Activated CD8-positive, alpha-beta memory T cell treated with anti-CD3 and anti-CD28 coated beads, Interleukin-2, amount 50 U/mL, for 4 hours (primary cell): ENCODE data around the gene FHOD3.

Experiments used
- DNase-seq: peaks from one replicate; pipeline ENCODE4 v3.0.0-alpha.2; 2020

Gene FHOD3

DNA sequence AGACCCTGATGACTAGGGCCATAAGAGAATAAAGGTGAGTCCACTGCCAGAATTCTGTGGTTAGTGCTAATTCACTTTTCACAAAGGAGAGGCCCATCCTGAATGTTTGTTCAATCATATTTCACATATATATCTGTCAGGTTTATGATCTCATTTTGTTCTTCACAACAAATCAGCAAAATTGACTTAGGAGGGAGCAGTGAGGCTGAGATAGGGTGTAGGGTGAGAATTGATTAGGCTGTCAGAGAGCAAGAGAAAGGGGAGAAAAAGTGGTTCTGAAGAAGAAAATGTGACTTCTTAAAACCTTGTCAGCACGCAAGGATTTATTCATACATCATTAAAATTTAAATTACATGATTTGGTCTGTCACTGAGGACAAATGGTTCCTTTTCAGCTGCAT is 117.7 kb downstream of the FHOD3 start:
- DNase-seq, result no peak

DNA sequence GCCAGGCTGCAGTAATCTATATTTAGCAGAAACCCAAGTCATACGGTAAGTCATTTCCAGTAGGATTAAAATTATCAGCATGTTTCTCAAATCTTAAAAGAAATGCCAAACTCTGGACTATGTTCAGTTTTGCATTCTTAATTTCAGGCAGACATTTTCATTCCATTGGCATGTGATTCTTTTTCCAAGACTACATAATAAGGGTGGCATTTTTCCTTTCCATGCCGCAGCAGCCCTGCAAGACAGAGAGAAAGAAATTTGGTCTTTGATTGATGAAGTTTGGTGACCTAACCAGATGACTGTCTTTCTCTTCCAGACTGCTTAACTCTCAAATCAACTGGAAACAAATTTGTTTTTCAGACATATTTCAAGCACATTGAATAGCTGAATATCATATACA is 118.1 kb downstream of the FHOD3 start:
- DNase-seq, result no peak

DNA sequence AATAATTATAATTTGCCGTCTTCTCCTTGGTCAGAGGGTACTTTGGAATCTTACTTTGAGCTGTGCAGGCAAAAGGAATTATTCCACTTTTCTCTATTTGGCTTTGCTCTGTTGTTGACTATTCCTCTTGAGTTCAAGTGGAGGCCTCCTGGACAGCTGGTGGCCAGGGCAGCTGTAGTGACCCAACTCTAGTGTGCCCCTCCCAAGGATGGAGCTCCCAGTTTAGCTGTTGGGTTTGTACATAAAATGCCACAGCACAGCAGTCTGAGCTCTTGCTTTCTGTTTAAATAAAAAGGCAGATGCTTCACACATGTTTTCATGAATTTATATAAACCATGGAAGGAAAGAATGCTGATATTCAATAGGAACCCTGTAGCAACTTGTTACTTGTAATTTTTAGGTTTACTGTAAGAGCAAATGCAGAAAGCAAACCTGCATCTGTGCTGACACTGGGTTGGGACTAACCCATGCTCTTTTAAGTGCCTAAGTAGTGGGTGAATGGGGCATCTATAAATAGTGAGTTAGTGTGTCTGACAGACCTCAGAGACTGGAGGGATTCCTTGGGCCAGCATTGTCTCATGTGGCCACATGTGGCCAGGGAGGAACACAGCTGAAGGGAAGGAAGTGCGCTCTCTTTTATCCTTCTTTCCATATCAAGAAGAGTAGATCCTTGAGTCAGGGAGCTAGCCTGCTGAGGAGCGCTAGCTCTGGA is 121.8 kb downstream of the FHOD3 start:
- no peak for DNase-seq

DNA sequence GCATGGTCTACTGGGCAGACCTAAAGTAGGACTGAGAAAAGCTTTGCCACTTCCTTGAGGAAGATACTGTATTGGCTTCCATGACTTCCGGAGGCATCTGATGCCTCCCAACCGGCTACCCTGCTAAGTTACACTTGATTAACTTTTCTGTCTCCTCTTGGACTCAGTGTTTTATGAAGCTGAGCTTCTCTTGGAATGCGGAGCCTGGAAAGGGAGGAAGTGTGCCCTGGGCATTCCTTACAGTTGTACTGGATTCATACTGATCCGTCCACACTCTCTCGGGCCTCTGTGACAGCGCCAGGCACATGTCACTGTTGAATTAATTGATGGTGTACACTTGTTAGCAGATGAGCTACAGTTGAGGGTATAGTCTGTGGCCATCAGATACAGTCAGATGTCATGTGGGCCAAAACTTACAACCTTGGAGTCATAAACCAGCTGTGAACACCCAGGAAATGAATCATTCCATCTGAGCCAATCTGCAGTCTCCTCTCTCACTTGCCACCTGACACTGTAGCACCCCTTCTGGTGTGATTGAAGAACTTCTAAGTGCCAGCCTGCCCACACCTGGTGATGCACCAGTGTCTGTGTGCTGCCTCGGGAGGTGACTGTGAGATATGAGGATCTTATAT is 122.5 kb downstream of the FHOD3 start:
- DNase-seq, result no peak

DNA sequence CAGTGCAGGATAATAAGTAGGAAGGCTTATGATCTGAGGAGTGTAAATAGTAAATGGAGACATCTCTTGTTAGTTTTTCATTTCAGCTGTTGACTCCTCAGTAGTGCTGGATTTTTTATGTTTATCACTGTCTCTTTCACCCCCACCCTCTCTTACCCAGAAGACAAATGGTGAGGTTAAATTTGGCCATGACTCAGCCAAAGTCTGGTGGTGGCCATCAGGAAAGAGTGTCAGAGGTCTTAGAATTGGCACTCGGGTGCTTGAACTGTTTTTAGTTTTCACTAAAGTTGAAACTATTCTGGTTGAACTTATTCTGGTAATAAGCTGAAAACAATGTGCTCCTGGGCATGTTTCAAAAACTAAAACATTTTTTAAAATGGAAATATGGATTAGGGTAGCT is 123.3 kb downstream of the FHOD3 start:
- DNase-seq, result no peak

DNA sequence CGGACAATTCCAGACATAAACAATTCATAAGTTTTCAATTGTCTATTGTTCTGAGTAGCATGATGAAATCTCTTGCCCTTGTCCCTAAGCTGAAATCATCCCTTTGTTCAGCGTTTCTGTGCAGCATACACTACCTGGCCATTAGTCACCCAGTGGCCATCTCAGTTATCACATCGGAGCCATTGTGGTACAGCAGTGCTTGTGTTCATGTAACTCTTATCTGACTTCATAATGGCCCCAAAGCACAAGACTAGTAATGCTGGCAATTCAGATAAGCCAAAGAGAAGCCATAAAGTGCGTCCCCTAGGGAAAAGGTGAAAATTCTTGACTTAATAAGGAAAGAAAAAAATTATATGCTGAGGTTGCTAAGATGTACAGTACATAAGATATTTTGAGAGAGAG is 127.2 kb downstream of the FHOD3 start:
- DNase-seq, result no peak

DNA sequence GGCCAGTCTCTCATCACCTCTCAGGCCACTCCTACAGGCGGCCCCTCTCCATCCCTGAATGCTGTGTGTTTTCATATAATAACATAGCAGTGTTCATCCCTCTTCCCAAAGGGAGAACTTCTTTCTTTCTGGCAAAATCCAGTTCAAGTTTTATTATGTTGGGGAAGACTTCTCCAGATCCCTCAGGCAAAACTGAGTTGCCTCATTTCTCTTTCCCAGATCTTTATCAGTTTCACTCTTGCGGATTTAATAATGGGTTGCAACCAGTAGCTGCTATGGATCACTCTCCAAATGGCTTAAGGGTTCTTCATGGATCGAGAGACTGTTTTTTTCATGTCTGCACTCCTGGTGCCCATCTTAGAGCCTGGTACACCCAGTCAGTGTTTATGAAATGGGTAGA is 129.9 kb downstream of the FHOD3 start:
- no peak for DNase-seq

DNA sequence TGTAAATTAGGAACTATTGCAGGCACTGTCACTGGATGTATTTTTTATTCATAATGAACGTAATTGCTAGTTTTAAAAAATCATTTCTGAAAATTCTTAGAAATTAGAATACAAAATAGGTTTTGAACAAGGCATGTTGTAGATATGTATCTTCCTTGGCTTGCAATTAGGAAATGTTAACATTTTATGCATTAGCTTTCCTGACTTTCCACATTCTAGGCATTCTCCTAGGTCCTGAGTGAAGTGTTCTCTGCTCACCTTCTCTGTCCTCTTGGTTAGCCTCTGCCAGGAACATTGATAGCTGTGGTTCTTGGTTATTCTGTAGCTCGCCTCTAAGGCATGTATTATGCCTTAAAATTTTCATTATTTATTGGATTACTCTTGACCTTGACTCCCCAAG is 130.3 kb downstream of the FHOD3 start:
- no peak for DNase-seq

DNA sequence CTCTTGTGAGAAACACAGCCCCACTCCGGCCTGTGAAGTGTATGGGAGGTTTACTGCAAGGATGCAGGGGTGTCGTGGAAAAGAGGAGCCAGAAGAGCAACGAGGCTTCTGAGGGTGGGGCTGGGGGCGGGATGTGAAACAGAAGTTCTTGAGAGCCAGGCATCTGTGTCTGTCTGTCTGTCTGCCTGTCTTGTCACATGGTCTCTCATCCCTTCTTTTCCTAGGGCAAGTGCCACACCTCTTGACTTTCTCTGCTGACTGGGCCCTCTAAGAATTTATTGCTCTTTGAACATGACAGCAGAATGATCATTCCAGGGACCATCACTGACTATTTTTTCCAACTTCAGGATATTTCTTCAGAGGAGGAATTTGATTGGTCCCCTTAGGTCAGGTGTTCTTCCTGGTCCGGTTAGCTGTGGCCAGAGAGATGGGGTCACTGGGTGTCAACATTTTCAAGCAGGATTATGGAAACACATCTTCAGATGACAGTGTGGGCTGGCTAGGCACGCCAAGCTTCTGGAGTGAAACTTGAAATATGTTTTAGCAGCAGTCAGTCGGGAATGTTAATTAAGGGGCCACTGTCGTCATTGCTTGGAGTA is 131.0 kb downstream of the FHOD3 start:
- DNase-seq, result no peak

DNA sequence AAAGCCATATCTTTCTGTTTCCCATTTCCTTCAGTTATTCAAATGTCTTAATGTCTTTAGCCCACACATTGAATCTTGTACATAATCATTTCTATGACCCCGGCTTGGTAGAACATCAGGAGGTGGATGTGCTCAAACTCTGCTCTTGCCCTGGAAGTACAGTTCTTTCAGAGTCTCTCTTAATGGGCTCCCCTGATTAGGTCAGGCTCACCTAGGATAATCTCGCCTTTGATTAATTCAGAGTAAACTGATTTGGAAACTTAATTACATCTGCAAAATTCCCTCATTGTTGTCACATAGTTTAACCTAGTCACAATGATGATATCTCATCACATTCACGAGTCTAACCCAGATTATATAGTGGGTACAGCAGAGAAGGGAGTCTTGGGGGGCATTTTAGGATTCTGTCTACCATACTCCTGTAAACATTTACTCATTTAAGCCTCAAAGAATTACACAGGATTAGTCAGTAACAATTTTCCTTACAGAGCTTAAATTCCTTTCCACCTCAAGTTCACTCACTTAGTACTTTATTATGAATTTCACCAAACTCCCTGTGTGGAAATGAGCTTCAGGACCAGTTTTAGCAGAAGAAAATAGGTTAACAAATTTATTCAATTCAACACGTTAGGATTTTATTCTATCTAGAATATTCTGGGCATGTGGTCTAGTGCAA is 135.5 kb downstream of the FHOD3 start:
- DNase-seq, result no peak

DNA sequence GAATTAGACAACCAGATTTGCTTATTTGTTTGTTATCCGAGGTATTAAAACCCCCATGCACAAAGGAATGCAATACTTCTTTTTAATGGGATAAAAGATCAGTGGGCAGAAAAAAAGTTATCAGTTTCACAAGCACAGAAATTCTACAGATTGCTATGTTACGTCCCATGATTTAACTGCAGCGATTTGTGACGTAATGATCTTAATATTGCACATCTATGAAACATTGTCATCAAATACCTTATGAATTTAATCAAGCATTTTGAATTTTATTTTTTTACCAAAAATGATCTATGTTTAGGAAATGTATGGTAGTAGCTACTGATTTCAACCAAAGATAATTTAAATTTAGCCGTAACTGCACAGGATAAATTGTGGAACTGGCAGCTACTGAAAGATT is 138.9 kb downstream of the FHOD3 start:
- no peak for DNase-seq

DNA sequence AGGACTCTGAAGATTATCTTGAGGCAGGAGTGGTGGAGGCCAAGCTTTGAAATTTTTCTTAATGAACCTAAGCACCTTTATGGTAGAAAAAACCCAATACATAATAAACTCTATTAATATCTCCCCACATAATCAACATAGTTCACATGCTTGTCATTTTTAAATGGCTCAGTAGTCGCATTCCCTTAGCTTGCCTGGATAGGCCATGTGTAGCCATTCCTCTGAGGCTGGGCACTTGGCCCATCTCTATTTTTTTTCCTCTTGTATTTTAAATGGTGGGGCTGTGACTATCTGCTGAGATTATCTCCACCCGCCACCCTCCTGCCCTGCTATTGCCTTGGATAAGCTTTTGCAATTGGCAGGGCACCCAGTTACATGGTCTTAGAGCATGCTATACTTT is 143.1 kb downstream of the FHOD3 start:
- no peak for DNase-seq

DNA sequence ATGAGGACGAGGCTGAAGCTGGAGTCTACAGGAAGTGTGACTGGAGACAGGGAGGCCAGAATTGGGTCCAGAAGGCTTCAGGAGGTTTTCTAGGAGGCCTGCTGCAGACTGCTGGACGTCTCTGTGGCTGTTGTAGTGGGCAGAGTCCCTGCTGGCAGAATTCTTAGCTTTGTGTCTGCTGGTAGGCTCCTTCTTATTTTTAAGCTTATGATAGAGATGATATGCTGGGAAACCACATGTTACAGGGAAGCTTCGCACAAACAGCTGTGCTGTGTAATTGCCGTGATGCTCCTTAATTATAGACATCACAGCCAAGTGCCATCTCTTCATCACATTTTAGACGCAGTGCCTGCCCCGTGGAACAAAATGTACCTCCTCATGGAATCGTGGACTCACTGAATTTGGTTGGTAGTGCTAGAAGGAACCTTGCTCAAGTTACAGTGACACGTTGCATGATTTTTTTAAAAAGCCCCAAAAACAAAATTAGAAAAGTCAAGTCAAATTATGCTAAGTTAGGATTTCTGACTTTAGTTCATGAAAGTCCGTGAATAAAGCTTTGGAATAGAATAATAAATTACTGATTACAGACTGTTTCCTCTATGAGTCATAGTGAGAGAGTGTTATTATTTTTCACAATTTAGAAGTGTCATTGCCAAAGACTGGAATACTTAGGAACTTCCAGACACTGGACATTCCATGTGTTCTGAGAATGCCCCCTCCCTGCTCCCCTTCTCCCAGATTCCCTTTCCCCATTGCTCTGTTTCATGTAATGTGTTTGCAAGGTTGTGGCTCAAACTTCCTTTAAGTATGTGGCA is 144.1 kb downstream of the FHOD3 start:
- no peak for DNase-seq

DNA sequence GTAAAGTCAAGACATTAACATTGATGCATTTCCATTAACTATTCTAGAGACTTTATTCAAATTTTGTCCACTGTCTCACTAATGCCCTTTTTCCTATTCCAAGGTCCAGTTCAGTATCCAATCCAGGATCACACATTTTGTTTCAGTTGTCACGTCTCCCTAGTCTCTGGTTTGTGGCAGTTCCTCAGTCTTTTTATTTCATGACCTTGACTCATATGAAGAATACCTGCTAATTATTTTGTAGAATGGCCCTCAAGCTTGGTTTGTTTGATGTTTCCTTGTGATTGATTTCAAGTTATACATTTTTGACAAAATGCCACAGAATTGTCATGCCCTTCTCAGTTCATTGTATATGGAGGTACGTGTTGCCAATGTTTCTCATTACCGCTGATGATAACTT is 145.2 kb downstream of the FHOD3 start:
- no peak for DNase-seq

DNA sequence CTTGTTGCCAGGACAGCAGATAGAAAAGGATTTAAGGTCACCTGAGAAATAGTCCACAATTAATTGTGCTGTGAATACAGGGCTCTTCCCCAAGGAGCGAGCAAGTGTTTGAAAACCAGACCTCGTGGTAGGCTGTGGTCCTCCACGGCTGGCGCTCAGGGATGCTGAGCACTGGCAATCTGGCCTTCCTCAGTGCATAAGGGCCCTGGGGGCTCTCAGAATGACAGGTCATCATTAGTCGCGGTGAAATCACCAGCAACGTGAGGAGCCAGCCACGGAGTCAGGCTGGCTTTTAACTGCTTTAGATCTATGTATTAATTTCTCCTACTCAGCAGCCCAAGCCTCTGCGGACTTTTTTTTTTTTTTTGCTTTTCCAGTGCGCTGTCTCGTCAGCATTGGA is 148.5 kb downstream of the FHOD3 start:
- no peak for DNase-seq

DNA sequence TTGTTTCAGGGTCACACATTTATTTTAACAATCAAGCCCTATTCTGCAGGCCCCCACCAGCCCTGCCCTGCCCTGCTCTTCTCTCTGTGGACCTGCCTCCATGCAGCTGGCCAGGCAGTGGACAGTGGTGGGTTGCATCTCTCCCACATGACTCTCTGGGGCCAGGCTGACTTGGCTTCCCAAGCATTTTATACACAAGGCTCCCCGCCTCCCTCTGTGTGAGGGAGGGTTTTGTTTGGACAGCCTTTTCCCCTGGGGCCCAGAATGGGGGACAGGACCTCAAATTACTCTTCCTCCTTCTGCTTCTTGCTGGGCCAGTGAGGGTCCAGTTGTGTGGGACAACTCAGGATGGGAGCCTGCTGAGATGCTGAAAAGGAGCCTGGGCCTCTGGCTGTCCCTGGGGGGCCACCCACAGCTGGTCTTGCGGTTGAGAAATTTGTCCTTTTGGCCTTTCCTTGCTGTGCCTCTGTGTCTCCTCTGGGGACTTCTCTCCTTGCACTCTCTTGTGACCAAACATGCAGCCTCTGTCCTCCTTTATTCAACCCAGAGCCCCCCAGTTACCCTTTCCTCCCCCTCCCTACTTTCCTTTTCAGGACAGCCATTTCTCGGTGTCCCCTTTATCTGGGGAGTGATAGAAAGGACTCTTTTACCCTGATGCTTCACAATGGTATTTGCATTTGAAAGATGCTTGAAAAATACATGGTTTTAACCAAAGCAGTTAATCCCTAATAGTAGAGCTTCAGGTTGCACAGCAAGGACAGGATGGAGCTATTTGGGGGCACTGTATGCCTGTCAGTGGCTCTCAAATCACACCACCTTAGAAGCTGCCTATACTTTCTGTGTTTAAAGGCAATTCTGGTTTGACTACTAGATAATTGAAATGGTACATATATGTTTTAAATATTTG is 151.1 kb downstream of the FHOD3 start:
- DNase-seq, result no peak

DNA sequence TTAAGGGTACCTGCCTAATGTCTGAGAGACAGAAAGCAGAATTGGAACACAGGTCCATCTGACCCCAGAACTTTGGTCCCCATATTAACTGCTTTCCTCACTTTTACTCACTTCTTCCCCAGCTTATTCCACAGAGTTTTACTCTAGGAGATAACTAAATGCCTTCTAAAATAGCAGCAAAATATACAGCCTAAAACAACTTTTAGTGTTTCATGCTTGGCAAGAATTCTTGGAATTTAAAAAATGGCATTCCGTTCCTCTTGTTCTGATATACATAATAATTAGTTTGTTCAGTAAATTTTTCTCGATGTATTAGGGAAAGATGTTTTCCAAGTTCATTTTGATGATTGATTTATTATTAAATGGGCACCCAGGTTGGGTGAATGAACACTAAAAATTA is 151.9 kb downstream of the FHOD3 start:
- no peak for DNase-seq

DNA sequence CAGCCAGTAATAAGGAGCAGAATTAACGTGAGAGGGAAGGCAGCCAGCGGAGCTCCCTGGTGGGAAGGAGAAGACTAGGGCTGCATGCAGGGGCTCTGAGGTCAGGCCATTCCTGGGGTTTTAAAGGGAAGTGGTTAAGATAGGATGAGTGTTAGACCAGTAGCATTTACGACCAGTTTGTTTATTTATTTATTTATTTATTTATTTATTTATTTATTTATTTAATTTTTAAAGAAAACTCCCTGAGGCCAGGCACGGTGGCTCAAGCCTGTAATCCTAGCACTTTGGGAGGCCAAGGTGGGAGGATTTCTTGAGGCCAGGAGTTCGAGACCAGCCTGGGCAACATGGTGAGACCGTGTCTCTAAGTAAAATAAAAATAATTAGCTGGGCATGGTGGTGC is 152.8 kb downstream of the FHOD3 start:
- DNase-seq, result no peak

DNA sequence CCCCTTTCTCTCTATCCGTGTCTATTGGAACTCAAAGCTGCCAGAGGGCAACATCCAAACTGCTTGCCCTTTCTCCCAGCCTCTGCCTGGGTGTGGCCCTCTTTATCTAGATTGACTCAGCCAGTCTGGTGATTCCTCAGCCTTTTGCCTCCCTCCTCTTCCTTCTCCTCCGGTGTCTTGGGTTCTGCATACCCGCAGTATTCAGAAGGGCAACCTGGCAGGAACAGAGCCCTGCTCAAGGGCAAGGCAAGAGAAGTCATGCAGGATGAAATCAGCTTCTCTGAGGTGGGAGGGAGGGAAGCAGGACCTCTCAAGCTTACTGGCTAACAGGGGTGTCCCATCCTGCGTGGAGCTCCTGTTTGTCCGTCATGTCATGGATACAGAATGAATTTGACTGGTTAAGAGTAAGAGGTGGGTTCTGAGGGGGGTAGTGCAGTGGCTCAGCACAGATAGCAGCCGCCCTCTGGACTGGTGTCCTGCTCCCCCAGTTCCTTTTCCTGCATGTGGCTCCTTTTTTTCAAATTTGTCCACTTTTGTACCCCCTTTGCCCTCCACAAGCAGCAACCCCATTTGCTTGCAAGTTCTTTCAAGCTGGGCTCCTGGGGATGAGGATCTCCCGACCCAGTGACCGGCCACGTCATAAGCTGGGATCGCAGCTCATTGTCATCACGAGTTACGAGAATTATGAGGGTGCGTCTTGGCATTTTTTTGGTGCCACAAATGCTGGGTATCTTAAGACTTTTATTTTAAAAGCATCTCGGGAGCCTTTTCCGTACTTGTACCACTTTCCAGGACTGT is 154.1 kb downstream of the FHOD3 start:
- no peak for DNase-seq

DNA sequence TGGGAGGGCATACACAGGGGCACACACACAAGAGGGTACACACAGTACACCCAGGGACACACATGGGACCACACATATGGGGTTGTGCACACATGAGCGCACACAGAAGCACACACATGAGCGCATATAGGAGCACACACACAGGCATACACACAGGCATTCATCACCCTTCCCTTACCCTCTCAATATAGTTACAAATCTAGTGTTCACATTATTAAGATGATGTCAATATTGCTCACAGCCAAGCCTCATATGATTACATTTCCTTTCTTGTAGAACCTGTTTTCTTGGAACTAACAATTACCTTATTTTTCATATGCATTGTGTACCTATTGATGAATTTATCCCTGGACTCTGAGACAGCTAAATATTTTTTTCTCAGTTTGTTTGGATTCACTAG is 156.7 kb downstream of the FHOD3 start:
- DNase-seq, result no peak

DNA sequence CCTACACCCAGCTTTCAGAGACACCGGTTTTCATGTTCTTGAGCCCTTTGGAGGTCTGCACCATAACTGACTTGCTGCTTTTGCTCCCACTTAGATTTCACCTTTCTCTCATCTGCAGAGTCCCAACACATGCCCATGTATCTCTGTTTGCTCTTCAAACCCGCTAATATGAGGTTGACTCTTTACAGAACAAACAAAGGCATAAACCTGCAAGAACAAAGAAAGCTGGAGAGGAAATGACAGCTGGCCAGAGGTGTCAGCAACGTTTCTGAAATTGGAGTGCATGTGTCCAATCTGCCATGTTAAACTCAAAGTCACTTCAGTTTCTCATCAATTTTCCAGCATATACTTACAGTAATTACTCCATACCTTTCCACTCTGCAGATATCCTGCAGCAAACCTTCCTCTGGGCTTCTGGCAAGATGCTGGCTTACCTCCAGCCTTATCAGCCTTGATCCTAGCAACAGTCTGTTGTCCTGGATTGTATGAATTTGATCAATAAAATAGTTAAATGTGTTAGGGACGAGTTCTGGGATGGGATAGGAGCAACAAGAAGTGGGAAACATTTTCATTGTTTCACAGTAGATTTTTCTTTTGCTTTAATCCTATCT is 157.4 kb downstream of the FHOD3 start:
- no peak for DNase-seq
